ENCODE results near the gene BCAS4.
"Not testable (repeated sequence)": the region's sequence is repeated elsewhere in the genome, so short reads cannot be mapped to it uniquely, and the experiment has no call there.

Gene BCAS4, protein sequence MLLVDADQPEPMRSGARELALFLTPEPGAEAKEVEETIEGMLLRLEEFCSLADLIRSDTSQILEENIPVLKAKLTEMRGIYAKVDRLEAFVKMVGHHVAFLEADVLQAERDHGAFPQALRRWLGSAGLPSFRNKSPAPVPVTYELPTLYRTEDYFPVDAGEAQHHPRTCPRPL

DNA sequence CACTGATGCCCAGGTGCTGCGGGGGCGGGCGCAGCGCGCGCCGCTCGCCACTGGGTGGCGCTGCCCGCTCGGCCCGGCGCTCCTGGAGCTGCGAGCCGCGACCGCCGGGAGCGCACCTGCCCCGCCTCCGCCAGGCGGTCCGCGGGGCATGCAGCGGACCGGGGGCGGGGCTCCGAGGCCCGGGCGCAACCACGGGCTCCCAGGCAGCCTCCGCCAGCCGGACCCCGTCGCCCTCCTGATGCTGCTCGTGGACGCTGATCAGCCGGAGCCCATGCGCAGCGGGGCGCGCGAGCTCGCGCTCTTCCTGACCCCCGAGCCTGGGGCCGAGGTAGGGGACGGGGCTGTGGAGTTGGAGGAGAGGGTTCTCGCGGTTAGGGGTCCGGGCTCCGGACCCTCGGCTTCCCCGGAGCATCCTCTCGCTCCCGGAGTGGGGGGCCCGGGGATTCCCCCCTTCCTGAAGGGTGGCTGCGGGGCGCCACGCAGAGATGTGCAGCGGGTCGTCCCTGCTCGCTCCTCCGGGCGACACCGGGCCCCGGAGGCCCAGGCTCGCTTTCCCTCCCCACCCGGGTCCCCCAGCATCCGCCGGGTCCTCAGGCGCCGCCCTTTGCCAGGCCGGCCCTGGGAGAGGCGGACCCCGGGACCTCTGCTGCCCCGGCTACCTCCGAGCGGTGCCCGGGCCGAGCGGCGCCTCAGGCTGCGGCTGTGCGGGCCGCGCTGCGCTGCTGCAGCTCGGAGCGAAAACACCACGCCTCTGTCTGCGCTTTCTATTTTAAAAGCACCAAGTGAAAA, at the start of gene BCAS4:
Gene BCAS4, plus strand, starts transcription at position 216 of the 789 bp plus-strand sequence. Its CDS starts 23 bp downstream, at position 239.
- peak; percentile 53 for DNase-seq

GRCh38 chr20:50745634-50746137, 49.2 kb upstream of the BCAS4 start:
- no peak for DNase-seq

DNA sequence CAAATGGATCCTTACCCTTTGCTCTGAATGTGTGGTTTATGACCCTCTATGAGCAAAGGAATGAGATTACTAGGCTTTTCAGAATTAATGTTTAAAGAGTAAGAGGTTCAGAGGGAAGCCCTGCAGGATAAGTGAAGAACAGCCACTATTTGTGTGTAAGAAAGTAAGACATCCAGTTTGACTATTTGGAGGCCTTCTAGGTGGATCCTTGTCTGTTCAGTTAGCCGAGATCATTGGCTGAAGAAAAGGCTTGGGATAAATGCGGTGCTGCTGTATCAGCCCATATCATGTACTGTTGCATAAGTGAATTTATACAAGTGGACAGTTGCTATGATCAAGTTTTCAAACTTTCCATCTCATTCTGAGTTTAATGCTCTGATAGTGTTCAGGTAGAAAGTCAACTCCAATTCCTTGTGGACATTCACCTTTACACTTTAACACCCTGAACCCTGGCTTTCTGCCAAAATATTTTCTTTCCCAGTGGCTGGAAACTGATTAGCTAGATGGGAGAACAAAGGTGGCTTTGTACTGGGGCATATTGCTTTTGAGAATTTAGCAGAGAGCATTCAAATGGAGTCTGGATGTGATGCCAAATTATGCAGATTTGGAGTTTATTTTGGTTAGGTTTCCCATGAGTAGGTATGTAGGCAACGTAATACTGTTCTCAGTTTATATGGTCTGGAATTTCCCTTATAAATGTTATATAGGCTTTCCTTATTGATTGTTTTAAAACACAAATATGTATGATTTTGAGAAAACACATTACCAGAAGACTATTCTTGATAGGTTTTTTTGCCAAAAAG, 48.5 kb upstream of the BCAS4 start:
- no peak for DNase-seq

DNA sequence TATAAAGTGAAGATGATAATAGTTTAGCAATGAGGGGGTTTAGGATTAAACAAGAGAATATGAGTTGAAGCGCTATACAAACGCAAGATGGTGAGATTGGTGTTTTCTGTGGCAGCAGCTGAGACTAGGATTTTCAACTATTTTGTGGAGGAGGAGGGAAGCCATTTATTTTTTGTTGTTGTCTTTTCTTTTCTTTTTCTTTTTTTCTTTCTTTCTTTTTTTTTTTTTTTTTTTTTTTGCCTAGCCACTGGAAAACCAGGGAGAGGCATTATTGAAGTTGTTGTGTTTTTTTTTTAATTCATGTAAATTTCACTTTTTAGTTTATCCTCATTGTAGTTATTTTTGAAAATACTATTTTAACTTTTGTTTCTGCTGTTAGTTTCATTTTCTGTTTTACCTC, 47.6 kb upstream of the BCAS4 start:
- DNase-seq, result no peak

DNA sequence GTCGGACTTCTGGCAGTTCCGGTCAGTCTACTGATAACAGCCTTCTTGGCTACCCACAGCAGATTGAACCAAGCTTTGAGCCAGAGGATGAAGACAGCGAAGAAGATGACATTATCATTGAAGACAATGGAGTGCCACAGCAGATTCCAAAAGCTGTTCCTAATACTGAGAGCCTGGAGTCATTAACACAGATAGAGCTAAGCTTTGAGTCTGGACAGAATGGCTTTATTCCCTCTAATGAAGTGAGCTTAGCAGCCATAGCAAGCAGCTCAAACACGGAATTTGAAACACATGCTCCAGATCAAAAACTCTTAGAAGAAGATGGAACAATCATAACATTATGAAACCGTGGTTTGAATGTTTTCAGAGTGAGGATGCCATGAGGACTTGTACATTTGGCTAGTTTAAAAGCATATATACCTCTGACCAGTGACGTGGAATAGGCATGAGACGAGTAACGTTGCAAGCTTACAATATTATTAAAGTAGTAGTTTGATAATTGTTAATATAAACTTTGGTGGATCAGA, 44.7 kb upstream of the BCAS4 start:
- no peak for DNase-seq

DNA sequence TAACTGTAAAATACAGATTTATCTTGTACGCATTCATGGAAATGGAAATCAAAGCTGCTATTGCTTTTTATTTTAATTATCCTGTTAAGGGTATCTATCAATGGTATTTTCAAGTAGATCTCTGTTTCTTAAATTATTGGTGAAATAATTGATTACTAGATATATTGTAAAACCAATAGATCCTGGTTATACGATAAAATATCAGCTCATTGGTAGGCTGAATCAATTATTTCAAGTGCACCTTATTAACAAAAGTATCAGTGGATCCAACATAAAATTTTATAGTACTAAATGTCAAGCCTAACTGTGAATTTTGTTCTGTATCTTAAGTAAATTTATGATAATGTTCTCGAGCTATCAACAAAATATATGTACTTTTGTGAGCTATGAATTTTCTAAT, 41.7 kb upstream of the BCAS4 start:
- no peak for DNase-seq

GRCh38 chr20:50754420-50754819, 40.4 kb upstream of the BCAS4 start:
- DNase-seq, result no peak

GRCh38 chr20:50756447-50756846, 38.4 kb upstream of the BCAS4 start:
- no peak for DNase-seq

DNA sequence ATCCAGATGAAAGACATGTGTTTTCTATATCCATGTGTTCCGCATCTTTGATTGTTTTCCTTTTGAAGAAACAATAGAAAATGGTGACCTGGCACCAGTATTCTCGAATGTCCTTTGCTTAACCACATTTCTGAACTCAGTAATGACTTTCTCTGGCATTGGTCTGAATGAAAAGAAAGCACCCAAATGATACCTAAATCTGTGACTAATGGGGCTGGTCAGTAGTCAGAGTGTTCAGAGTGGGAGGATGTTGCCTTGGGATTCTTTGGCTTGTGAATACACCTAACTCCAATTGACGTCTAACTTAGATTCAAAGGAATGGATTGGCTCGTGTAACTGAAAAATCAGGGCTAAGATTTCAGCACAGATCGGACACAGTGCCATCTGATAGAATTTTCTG, 36.4 kb upstream of the BCAS4 start:
- DNase-seq, result no peak

DNA sequence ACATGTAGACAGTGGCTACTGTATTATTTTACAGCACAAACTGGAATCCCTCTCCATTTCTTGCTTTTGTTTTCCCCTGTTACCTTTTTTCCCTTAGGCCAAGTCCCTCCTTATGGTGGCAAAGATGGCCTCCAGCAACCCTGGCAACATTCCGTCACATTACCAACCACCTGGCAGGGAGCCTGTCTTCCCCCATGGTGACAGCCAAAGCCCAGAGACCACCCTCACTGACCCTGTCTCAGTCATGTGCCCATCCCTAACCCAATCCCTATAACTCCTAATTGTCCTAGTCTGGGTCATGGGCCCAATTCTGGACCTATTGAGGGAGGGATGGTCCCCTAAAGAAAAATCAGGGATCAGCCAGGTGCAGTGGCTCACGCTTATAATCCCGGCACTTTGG, 35.9 kb upstream of the BCAS4 start:
- no peak for DNase-seq

- no peak for DNase-seq
Measured at GRCh38 chr20:50759678-50760077, 35.2 kb upstream of the BCAS4 start.

DNA sequence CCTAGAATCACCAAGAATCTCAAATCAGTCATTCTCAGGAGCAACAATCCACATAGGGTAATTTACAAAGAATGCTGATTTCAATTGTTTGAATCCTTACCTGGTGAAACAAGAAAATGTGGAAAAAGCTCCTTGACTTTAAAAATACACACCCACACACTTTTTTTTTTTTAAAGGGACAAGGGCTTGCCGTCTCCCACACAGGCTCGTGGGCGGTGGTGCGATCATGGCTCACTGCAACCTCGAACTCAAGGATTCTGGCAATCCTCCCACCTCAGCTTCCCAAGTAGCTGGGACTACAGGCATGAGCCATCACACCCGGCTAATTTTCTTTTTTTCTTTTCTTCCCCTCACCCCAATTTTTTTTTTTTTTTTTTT, 32.8 kb upstream of the BCAS4 start:
- DNase-seq, result no peak

DNA sequence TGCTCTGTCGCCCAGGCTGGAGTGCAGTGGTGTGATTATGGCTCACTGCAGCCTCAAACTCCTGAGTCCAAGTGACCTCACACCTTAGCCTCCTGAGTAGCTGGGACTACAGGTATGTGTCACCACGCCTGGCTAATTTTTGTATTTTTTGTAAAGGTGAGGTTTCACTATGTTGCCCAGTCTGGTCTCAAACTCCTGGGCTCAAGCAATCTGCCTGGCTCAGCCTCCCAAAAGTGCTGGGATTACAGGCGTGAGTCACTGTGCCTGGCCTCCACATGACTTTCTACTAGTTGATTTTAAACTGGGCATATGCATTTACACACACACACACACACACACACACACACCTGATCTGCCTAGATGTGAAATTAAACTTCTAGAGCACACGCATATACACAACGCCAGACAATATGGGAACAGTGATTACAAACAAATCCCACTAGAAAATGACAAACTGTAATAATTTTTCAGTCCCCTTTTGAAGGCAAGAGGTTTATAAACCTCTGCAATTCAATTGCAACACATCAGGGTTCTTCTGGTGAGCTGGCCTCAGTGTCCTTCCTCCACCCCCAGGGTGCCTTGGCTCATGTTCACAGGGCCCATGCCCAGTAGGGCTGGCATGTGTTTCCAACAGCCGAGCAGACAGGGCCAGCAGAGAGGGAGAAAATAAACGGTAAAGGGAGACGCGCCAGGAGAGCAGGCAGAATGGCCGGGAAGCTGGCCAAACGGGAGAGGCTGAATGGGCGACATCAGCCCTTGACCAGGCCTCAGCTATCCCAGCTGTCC, 32.2 kb upstream of the BCAS4 start:
- DNase-seq, result no peak

DNA sequence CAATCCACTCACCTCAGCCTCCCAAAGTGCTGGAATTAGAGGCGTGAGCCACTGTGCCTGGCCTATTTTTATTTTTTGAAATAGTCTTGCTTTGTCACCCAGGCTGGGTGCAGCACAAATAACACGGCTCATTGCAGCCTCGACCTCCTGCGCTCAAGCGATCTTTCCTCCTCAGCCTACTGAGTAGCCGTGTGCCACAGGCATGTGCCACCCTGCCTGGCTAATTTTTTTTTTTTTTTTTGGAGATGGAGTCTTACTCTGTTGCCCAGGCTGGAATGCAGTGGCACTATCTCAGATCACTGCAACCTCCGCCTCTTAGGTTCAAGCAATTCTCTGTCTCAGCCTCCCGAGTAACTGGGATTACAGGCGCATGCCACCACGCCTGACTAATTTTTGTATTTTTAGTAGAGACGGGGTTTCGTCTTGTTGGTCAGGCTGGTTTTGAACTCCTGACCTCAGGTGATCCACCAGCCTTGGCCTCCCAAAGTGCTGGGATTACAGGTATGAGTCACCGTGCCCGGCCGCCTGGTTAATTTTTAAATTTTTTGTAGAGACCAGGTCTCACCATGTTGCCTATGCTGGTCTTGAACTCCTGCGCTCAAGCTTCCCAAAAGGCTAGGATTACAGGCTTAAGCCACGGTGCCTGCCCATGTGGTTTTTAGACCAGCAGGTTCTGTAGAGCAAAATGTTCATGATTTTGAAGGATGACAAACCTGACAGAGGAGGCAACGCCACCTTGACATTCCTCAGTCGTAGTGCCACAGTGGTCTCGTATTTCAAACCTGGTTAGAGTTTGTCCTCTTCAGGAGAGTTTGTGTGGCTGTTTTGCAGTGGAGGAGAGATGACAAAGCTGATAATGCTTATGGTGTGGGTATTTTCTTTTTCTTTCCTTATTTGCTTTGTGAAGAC, 31.1 kb upstream of the BCAS4 start:
- DNase-seq, result peak; percentile 12

- DNase-seq, result not testable (repeated sequence)
Measured at GRCh38 chr20:50765251-50765650, 29.6 kb upstream of the BCAS4 start.

DNA sequence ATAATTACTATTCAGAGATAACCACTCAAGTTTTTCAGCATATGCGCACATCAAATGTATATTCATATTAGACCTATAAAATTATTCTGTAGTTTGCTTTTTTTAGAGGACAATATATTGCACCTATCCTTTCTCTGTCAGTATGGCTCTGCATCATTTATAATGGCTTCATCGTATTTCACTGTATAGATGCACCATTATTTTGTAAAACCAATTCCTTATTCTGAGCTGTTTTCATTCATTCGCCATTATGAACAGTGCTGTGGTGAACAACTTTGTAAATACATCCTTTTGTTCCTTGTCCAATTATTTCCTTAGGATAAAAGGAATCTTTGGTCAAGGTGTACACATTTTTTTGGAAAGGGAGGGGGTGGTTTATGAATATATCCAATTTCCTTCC, 29.2 kb upstream of the BCAS4 start:
- no peak for DNase-seq

DNA sequence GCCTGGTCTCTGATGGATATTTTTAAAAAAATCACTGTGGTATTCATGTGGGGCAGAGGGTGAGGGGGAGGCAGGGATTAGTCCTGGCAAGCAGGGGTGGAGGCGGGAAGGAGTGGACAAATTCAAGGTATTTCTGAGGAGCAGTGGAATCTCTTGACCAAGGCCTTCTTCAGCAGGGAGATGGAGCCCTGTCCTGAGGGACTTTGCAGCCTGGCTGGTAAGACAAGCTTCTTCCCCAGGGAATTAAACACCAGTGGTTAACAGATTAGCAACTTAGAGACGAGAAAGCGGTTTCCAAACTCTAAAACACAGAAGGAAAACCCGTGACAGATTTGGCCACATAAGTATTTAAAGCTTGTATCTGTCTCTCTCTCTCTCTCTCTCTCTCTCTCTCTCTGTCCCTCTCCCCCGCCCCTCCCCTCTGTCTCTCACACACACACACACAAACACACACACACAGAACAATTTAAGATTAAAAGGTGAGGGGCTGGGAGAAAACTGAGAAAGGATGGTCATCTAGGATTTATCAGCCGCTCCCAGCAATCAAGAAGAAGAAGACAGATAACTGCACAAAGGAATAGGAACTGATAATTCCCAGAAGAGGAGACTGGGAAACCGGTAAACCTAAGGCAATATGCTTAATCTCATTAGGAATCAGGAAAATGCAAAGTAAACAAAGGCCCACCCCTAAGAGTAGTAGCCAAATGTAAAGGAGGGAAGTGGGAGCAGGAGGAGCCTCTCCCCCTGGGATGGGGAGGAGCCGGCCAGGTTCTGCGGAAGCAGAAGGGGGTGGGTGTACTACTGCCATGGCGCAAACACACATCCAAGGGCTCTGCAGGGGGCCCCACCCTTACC, 27.7 kb upstream of the BCAS4 start:
- DNase-seq, result not testable (repeated sequence)

DNA sequence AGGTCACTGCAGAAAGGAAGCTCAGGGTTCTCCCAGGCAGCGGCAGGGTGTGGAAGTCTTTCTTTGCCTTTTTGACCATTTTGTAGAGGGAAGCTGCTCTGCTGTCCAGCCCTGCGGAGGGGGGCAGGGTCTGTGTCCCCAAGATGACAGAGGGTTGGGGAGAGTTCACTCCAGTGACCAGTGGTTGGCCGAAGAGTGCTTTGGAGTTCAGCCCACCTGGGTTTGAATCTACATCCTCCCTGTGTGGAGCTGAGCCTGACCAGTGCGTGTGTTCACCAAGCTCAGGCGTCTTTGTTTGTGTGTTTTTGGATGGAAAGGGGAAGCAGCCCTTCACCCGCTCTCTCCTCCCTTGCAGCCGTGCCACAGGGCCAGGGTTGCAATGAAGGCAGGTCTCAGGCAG, 25.9 kb upstream of the BCAS4 start:
- DNase-seq, result not testable (repeated sequence)

- DNase-seq, result not testable (repeated sequence)
Measured at GRCh38 chr20:50769551-50770085, 25.2 kb upstream of the BCAS4 start.

- DNase-seq, result not testable (repeated sequence)
Measured at GRCh38 chr20:50771419-50772080, 23.3 kb upstream of the BCAS4 start.
